Astrocyte (in vitro differentiated cells and primary cell): ENCODE data around the gene RTL1. TPM values are rescaled to one million over a fixed set of nuclear protein-coding genes. Genes with fewer than 3 reads are reported as not detected.

Experiments
- DNase-seq: peaks from one replicate; pipeline ENCODE4 v3.0.0-alpha.2; 2010; ENCODE audit warnings: low read depth
- FAIRE-seq: peaks from 2 replicates; lab custom pipeline; 2011; peaks lifted over from hg19 to GRCh38; lab: Jason Lieb, UNC
- H2AFZ ChIP-seq: 2 replicates; pipeline ENCODE4 v1.6.0; 2012; ENCODE audit warnings: low read depth, low read length, inconsistent platforms
- H3K27ac ChIP-seq: 2 replicates; pipeline ENCODE4 v1.5.1; 2011; ENCODE audit warnings: low read depth, low read length, inconsistent platforms
- H3K27me3 ChIP-seq: 2 replicates; pipeline ENCODE4 v1.6.0; 2011; ENCODE audit warnings: low read length, inconsistent platforms; ENCODE audit not compliant: insufficient read depth
- H3K36me3 ChIP-seq: 2 replicates; pipeline ENCODE4 v1.5.1; 2011; ENCODE audit warnings: low read length, inconsistent platforms; ENCODE audit not compliant: insufficient read depth
- H3K4me1 ChIP-seq: 2 replicates; pipeline ENCODE4 v1.5.1; 2011; ENCODE audit warnings: low read length, inconsistent platforms; ENCODE audit not compliant: insufficient read depth
- H3K4me2 ChIP-seq: 2 replicates; pipeline ENCODE4 v1.6.0; 2012; ENCODE audit warnings: low read length, inconsistent platforms
- H3K4me3 ChIP-seq: 2 replicates; pipeline ENCODE4 v1.5.1; 2011; ENCODE audit warnings: low read depth, mild to moderate bottlenecking, low read length, inconsistent platforms; ENCODE audit not compliant: insufficient read depth
- H3K79me2 ChIP-seq: 2 replicates; pipeline ENCODE4 v1.6.0; 2012; ENCODE audit warnings: mild to moderate bottlenecking, low read length, inconsistent platforms; ENCODE audit not compliant: insufficient read depth
- H3K9ac ChIP-seq: 2 replicates; pipeline ENCODE4 v1.6.0; 2012; ENCODE audit warnings: mild to moderate bottlenecking, low read length, inconsistent platforms
- H3K9me3 ChIP-seq: 2 replicates; pipeline ENCODE4 v1.5.1; 2012; ENCODE audit warnings: low read depth, mild to moderate bottlenecking, low read length, inconsistent platforms; ENCODE audit not compliant: insufficient read depth
- H4K20me1 ChIP-seq: 2 replicates; pipeline ENCODE4 v1.6.0; 2012; ENCODE audit warnings: low read length, inconsistent platforms; ENCODE audit not compliant: insufficient read depth
- H3K27ac Mint-ChIP-seq: one replicate; pipeline ENCODE4 v1.8.0; 2021; ENCODE audit warnings: mild to moderate bottlenecking, mixed read lengths; ENCODE audit not compliant: unreplicated experiment
- H3K27me3 Mint-ChIP-seq: one replicate; pipeline ENCODE4 v1.8.0; 2021; ENCODE audit warnings: low read depth, mixed read lengths; ENCODE audit not compliant: unreplicated experiment
- H3K36me3 Mint-ChIP-seq: one replicate; pipeline ENCODE4 v1.8.0; 2021; ENCODE audit warnings: low read depth, mixed read lengths; ENCODE audit not compliant: unreplicated experiment
- H3K4me1 Mint-ChIP-seq: one replicate; pipeline ENCODE4 v1.8.0; 2021; ENCODE audit warnings: low read depth, mixed read lengths; ENCODE audit not compliant: unreplicated experiment
- H3K4me3 Mint-ChIP-seq: one replicate; pipeline ENCODE4 v1.8.0; 2021; ENCODE audit warnings: mild to moderate bottlenecking, moderate library complexity, mixed read lengths; ENCODE audit not compliant: unreplicated experiment
- H3K9me3 Mint-ChIP-seq: one replicate; pipeline ENCODE4 v1.8.0; 2021; ENCODE audit warnings: mild to moderate bottlenecking, mixed read lengths; ENCODE audit not compliant: unreplicated experiment
- EZH2 ChIP-seq: IDR thresholded peaks from 2 replicates; pipeline ENCODE4 v1.6.1; 2012; ENCODE audit warnings: mild to moderate bottlenecking, low read length, inconsistent platforms; ENCODE audit not compliant: insufficient read depth
- total RNA-seq: library from RNA; stranded (reverse); gene quantifications from 2 replicates; pipeline ENCODE4 v1.2.1, GENCODE V29; 2021
- TF ChIP-seq, protein P1 (sequence below): IDR thresholded peaks from 2 replicates; pipeline ENCODE4 v1.5.1; 2011; ENCODE audit warnings: low read depth, mild to moderate bottlenecking, inconsistent platforms, low read length, moderate library complexity; ENCODE audit not compliant: insufficient read depth

Gene RTL1
- total RNA-seq, 1 donor from 2014 or later = 0.18 TPM

DNA sequence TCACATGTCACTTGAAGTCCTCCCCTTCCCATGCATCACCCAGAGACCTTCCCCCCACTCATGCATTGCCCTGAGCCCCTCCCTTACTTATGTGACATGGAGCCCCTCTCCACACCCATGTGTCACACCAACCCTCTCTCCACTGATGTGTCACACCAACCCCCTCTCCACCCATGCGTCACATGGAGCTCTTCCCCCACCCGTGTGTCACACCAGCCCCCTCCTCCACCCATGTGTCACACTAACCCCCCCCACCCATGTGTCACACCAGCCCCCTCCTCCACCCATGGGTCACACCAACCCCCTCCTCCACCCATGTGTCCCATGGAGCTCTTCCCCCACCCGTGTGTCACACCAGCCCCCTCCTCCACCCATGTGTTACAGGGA, 30.4 kb downstream of the RTL1 start:
- no peak overlapping the region for H3K4me3 Mint-ChIP-seq
- no peak overlapping the region for H2AFZ ChIP-seq
- FAIRE-seq = no peak

DNA sequence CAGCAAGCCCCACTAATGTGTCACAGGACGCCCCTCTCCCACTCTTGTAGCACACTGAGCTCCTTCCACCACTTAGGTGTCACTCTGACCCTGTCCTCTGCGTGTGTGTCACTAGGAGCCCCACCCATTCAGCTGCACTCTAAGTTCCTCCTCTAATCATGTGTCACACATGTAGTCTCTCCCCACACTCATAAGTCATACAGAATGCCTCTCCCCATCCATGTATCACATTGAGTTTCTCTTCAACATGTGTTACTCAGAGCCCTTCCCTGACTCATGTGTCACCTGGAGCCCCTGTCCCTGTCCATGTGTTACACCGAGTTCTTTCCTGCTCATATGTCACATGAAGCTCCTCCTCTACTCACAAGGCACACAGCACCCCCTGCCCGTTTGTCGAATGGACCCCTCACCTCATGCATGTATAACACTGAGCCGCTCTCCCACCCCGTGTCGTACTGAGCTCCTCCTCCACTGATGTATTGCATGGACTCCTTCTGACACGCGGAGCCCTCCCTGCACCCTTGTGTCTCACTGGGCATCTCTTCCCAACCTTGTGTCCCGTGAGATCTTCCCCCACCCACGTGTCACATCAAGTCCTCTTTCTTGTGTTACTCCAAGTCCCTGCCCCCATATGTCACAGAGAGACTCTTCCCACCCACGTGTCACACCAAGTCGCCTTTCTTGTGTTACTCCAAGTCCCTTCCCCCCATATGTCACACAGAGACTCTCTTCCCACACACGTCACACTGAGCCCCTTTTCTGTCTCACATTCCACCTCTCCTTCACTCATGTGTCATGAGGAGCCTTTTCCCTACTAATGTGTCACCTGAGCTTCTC, 31.0 kb downstream of the RTL1 start:
- Histone ChIP-seq H3K79me2 (peaks cover 45% of the 10 kb centered on the region), H3K36me3 (peaks cover 2% of the 10 kb centered on the region), H3K27ac (peak overlapping the region; percentile 35), H3K9me3 (no peaks in the 10 kb centered on the region), H3K4me1 (no peaks in the 10 kb centered on the region), H3K27me3 (no peaks in the 10 kb centered on the region), H4K20me1 (peaks cover 75% of the 10 kb centered on the region), H2AFZ (no peak overlapping the region), H3K4me2 (no peak overlapping the region), H3K4me3 (no peak overlapping the region), H3K9ac (no peak overlapping the region)
- Mint-ChIP-seq H3K4me3 (no peak overlapping the region), H3K36me3 (no peaks in the 10 kb centered on the region), H3K4me1 (no peaks in the 10 kb centered on the region), H3K27ac (no peak overlapping the region), H3K9me3 (peaks cover 11% of the 10 kb centered on the region), H3K27me3 (peaks cover 22% of the 10 kb centered on the region)
- DNase-seq (peak; percentile 32), FAIRE-seq (no peak)
- TF ChIP-seq, protein P1, sequence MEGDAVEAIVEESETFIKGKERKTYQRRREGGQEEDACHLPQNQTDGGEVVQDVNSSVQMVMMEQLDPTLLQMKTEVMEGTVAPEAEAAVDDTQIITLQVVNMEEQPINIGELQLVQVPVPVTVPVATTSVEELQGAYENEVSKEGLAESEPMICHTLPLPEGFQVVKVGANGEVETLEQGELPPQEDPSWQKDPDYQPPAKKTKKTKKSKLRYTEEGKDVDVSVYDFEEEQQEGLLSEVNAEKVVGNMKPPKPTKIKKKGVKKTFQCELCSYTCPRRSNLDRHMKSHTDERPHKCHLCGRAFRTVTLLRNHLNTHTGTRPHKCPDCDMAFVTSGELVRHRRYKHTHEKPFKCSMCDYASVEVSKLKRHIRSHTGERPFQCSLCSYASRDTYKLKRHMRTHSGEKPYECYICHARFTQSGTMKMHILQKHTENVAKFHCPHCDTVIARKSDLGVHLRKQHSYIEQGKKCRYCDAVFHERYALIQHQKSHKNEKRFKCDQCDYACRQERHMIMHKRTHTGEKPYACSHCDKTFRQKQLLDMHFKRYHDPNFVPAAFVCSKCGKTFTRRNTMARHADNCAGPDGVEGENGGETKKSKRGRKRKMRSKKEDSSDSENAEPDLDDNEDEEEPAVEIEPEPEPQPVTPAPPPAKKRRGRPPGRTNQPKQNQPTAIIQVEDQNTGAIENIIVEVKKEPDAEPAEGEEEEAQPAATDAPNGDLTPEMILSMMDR = no peak
- TF ChIP-seq EZH2 = no peak

More for the DNA sequence above, 30.4 kb downstream of the RTL1 start:
- Histone ChIP-seq H3K36me3 (peaks cover 2% of the 10 kb centered on the region), H3K9ac (no peak overlapping the region), H3K79me2 (peaks cover 49% of the 10 kb centered on the region), H3K27ac (no peak overlapping the region), H3K4me2 (no peak overlapping the region), H3K4me1 (no peaks in the 10 kb centered on the region), H3K9me3 (no peaks in the 10 kb centered on the region), H3K4me3 (no peak overlapping the region), H3K27me3 (no peaks in the 10 kb centered on the region), H4K20me1 (peaks cover 79% of the 10 kb centered on the region)
- H3K4me1 Mint-ChIP-seq = no peaks in the 10 kb centered on the region
- H3K36me3 Mint-ChIP-seq = no peaks in the 10 kb centered on the region
- no peak for DNase-seq
- peaks cover 24% of the 10 kb centered on the region for H3K27me3 Mint-ChIP-seq
- H3K9me3 Mint-ChIP-seq = peaks cover 11% of the 10 kb centered on the region
- H3K27ac Mint-ChIP-seq = no peak overlapping the region
- no peak for TF ChIP-seq EZH2
- TF ChIP-seq, protein P1 = no peak
